NCI-H2029 treated with DMSO at 0.1 percent for 48 hours (cell line): Measurements from ENCODE around the gene LDLRAD3.

Source experiments
- DNase-seq: peaks from one replicate; lab custom pipeline; 2025; lab: John Stamatoyannopoulos, UW

Gene LDLRAD3

DNA sequence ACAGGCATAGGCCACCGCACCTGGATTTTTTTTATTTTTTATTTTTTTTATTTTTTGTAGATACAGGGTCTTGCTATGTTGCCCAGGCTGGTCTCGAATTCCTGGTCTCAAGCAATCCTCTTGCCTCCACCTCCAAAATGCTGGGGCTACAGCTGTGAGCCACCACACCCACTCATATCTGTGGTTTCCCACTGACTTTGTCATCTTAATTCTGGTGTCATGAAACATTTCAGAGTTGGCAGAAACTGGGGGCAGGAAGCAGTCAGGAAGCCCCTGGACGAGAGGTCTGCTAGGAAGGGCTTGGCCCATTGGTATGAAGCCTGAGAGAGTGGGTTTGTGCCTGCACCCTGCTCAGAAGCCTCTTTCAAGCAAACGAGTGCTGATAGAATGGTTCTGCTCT lies 296.3 kb downstream of the LDLRAD3 start:
- DNase-seq, result no peak

DNA sequence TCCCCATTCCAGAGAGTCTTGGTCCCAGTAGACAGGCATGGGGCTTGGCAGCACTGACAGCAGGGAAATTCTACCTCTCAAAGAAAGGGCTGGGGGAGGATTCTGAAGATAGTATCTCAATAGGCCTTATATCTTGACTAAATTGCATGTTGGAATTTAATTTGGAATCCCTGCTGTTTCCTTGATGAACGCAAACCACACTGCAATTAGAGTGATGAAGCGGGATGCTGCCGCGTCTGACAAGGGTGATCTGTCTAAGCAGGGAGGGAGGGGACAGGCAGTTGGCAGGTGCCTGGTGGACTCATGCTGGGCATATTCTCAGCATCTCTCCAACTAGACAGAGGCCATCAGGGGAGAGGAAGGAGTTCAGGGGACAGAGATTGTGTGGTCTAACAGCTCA lies 296.9 kb downstream of the LDLRAD3 start:
- DNase-seq, result no peak

DNA sequence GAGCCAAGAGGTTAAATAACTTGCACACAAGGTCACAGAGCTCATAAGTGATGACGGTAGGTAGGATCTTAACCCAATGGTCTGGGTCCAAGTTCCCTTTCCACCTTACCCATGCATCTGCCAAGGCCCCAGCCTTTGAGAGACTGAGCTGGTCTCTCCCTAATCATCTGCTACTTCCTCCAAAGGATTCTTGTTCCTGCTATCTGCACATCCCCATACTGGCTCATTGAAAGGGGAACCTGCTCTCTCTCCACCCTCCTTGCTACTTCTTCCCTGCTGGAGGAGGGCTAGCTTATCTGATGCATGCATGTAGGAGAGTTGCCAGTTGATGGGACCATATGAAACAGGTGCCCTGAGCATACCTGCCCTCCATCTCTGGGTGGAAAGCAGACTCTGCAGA lies 297.6 kb downstream of the LDLRAD3 start:
- DNase-seq, result no peak

DNA sequence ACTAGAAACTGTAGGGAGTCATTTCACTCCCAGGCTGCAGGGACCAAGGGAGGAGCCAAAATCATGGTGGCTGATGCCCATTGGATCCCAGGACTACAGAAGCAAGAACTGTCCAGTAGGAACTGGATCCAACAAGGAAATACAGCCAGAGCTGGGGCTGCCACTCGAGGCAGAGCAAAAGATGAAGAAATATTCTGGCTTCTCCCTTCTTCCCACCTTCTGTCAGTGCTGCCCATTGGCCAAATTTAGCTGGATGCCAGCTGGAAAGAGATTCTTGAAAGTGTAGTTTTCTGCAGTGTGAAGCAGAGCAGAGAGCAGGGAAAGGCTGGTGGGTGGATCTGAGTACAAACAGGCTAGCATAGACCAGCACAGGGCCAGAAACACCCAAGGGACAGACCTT lies 299.8 kb downstream of the LDLRAD3 start:
- no peak for DNase-seq

DNA sequence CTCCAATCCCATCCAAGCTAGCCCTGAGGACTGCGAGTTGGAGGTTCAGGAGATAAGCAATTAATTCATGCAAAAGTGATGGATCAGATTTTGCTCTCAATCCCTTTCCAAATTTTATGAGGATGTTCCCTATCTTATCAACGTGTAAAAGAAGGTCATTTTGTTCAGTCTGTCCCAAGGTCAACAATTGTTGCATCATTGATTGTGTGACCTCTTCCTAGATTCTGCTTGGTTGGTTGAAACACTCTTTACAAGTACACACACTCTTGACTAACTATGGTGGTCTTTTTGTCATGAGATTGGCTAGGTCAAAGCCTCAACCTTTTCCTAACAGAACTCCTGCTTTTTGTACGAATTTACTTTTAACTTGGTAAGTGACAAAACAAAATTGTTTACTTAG lies 303.6 kb downstream of the LDLRAD3 start:
- no peak for DNase-seq

DNA sequence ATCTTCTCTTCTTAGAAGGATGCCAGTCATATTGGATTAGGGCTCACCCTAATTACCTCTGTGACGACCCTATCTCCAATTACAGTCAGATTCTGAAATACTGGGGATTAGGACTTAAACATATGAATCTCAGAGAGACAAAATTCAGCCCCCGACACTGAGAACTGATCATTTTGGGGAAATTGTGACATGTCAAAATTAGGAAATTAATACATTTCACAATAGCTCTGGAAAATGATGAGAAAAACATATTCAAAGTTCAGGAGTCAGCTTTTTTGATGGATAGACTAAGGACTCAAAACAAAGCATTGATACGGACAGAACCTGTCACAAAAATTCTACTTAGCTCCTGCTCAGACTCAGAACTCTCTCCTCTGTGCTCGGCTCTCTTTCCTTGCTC lies 304.6 kb downstream of the LDLRAD3 start:
- no peak for DNase-seq

DNA sequence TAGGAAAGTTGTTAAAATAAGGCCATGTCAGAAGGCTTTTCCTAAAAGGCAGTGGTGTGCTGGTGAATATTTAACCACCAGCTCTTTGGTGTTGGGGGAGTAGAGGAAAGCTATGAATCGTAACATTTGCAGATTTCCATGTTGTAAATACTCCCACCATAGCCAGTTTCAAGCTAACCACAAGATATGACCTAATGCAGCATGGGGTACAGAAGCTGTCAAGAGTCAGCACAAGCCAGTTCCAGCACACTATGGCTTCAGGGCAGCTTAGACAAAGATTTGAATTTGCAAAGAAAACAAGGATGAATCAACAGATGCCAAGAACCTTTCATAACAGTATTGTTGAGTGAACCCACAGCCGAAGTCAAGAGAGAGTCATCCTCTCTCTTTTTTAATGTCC lies 305.4 kb downstream of the LDLRAD3 start:
- DNase-seq, result no peak

DNA sequence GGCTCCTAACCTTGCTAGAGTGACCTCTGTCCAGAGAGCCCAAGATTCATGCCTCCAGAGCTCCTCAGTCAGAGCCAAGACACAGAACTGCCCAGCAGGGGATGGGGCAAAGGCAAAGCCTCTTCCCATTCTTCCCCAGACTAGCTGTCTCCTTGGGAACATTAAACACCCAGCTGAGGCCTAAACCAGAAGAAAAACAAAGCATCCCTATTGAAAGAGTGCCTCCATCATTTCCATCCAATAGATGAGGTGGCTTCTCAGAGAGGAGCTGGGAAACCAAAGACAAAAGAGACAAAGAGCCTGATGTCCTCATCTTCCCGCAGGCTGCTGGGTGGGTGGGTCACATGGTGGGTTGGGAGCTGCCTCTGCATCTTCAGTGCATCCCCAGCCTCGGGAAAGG lies 308.0 kb downstream of the LDLRAD3 start:
- DNase-seq, result no peak

DNA sequence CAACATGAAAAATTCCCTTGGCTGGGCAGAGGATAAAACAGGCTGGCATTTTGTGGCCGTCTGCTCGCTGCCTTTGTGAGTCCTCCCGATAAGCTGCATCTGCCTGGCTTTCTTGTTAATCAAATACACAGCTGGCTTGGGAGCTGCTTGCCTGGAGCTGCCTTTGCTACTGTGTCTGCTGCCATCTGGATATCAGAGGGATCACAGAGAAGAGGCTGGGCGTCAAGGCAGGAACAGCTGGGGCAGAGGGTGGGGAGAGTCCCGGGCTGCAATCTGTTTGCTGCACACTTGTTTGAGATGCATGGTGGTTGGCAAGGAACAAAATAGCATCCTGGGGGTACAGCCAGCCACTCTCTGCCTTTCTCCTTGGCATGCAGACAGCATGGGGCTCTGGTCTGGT lies 309.4 kb downstream of the LDLRAD3 start:
- no peak for DNase-seq

DNA sequence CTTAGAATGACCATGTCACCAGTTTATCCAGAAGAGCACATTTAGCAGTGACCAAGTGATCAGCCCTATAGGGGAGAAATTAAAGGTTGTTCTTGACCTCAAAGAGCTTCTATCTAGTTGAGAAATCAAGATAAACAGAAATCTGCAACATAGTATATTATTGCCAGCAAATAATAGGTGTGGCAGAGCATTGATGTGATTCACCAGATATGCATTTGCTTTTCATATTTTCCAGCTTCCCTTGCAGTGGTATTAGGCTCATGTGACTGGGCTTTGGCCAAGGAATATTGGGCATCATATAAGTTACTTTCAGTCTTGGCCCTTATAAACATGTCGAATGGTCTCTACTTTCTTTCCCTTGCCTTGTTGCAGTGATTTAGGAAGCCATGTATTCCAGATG lies 310.9 kb downstream of the LDLRAD3 start:
- no peak for DNase-seq

DNA sequence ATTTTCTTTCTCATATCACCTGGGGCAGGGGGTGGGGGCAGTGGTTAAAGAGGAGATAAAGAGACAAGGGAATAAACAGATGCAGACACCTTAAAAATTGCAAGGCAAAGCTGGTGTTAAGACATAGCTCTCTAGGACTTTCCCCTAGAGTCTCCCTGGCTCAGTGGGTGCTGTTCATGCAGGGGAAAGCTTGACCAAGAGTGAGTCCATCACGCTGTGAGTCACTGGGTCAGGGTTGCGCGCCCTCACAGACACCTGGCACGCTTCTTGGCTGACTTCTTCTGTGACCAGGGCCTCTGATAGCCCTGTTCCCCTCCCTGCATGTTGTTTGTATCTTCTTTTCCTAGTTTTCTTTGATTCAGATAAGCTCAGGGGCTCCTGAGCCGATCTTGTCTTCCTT lies 313.5 kb downstream of the LDLRAD3 start:
- no peak for DNase-seq

DNA sequence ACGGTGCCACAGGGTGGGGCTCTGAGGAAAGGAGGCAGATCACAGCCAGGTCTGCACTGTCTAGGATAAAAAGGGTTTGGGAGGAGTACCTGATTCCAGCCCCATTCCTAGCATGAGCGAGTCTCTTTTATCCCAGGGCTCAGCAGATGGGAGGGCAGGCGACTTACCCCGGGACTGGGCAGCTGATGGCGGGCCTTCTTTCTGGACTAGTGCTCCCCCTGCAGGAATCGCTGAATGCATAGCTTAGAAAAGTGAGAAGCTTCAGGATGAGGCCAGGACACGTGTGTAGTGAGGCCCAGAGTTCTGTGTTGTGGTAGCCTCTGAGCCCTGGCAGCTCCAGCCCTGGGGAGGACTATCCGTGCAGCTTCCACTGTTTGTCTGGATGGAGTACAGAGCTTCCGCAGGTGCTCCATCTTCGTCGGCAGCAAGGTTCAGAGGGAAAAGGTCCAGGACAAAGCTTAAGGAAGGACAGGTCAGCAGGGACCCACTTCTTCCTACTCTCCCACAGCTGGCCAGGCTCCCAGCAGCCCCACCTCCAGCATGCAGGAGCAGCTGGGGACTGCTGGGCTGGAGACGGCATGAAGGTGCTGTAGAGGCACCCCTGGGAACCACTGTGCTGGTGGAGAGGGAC lies 315.0 kb downstream of the LDLRAD3 start:
- peak; percentile 33 for DNase-seq

DNA sequence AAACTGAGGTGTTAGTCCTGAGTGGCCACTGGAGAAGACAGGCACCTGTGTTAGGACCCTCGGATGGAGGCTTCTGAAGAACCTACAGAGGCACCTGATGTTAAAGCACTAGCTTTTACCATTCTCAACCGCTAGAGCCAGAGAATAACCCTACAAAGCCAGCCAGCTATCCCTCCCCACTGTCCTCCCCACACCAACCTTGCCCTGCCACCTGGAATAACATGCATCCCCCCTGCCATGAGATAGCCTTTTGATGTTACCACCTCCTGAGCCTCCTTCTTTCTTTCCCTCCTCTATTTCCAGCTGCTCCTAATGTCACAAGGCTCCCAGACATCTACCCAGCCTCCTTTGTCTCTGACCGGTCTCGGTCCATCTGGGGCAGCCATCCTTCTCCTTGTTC lies 317.2 kb downstream of the LDLRAD3 start:
- DNase-seq, result no peak

DNA sequence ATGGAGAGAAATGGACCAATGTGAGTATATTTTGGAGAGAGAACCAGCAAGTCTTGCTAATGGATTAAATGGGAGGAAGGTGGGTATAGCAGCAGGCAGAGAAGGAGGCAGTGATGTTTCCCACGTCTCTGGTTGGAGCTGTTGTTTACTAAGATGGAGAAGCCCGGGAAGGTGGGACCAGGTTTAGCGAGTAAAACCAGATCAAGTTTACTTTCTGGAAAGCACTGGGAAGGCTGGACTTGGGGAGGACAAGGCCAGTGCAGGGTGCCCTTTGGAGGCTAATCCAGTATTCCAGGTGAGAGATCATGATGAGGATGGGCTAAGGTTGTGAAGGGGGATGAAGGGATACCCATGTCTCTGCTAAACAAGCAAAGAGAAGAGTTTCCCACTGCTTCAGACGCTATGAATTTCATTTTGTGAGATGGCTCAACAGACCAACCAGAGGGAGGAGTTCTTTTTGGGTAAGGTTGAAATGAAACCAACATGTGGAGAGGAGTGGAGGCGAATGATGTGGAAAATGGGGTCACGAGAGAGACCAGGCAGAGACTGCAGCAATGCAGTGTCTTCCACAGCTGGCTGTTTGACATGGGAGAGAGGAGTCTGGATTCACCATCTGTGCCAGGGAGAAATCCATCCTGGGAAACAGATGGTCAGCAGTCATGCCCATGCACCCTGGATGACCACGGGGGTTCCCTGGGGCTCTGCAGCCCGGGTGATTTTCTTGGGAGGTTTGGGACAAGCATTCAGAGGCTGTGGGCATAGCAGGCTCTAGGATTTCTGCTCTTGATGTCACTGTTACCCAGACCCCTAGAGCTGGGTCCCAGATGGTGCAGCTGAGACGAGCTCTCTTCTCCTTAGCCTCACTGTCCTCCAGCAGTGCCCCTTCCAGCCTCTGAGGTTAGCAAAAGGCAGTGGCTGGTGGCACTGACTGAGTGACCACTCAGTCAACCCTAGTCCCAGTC lies 320.4 kb downstream of the LDLRAD3 start:
- DNase-seq, result no peak

DNA sequence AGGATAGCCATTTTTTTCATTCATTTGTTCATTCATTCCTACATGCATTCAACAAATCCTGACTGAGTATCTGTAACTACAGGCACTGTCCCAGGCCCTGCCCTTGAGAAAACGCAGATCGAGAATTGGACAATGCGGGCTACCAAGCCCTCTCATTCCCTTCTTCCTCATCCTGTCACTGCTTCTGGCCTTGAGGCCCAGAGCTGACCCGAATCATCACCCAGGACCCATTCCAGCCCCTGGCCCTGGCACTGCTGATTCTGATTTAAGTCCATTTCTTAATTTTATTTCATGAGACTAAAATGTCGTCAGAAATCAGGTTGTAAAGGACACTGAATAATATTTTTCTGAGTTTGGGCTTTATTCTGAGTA lies 321.1 kb downstream of the LDLRAD3 start:
- DNase-seq, result no peak

DNA sequence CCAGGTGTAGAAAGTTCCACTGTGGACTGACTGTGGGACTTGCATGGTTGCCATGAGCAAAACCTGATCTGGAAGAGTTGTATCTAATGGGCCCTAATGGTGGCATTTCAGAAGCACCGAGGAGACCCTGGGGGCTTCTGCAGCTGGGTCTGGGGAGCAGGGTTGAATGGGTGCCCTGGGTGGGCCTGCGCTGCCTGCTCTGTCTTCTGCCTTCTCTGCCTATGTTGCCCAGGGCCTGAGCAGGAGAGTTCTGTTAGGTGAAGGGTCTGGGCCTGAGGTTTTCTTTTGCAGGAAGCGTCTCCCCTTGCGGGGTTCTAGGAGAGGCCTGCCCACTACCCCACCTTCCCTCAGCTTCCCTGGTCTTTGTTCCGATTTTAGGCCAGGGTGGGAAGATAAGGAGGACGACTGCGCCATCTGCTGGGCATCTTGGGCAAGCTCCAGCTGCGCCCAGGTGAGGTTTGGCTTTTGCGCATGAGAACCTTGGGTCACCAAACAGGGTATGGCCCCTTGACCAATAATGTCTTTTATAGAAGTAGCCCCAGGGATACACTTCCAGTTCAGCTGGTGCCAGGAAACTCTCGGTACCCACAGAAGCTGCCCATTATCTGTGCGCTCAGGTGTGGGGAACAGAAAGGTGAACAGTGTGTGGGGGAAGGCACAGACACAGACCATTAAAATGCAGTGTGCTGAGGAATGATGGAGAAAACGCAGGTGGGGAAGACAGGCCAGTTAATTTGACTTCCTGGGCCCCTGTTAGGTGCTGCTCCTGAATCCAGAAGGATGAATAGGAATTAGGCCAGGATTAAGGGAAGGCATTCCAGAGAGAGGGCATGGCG lies 322.1 kb downstream of the LDLRAD3 start:
- DNase-seq, result peak; percentile 24

DNA sequence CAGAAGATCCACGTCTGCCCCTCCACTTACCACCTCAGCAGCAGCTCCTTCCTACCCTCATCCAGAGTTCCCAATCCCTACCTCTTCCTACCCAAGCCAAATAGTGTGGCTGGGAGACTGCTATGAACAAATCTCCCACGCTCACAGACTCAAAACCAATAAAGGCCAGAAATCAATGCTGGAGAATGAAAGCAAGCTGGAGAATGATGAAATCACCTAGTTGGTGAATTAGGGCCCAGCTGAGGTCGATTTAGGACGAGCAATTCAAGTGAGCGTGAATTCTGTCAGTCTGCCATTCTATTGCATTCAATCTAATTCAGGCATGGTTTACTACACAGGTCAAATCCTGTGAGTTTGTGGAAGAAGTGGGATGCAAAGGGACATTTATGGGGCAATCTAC lies 322.9 kb downstream of the LDLRAD3 start:
- no peak for DNase-seq

DNA sequence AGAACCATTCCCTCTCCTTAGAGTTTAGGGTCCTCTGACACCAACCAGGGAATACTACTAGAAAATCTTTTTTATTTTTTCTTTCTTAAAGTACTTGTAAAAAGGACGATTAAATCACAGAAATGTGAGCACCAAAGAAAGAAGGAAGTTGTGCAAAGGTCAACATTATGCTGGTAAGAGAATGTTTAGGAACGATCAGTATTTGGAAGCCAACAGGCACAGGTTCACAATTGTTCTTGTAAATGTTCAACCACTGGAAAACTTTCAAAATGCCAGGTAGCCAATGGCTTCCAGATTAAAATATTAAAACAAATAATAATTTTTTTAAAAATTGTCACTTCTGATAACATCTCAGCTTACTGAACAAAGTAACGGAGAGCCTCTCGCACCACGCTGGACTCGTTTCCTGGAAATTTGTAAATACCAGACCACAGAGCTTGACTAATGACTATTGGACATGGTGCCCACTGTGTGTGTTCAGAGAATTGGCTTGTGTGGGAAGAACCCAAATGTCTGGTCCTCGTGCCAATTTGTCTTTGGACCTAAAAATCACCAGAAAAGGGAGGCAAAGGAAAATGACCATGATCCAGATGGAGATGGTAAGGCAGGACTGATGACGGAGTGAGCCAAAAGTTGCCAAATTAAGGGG lies 324.6 kb downstream of the LDLRAD3 start:
- no peak for DNase-seq

DNA sequence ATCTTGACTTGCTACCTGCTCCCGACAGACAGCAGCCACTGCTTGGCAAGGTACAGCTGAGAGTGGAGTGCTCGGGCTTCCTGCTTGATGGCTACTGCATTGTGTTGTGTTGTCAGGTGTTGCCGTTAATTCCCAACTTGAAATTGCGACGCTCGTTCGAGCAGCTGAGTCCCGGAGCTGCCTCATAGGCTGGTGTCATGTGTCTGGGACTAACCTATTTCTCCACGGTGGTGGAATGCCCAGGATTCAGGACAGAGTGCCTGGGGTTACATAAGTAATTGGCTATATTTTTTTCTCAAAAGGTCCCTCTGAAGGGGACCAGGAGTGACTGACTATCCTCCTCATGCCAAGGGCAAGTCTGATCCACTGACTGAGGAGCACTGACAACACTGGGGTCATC lies 326.8 kb downstream of the LDLRAD3 start:
- DNase-seq, result peak; percentile 24

DNA sequence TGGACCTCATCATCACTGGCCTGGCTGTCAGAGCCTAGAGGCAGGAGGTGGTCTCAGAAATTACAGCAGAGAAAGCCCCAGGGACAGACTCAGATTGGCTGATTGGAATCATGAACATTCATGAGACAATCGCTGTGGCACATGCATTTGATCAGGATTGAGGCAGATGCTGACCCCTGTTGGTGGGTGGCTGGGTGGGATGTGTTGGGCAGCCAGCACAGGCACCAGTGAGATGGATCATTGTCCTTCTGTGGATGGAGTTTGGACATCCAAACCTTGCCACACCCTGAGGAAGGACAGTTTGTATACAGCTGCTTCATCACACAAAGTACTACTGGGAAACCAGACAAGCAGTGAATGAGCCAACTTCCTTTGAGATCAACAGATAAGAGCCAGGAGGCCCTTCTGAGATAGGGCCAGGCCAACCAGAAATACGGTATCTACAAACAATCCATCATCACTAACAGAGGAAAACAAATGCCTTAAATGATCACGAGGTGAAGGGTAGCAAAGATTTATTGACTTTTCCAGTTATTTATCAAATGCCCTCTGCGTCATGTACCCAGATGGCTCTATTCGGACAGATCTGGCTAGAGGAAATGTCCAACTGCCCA lies 328.0 kb downstream of the LDLRAD3 start:
- no peak for DNase-seq

DNA sequence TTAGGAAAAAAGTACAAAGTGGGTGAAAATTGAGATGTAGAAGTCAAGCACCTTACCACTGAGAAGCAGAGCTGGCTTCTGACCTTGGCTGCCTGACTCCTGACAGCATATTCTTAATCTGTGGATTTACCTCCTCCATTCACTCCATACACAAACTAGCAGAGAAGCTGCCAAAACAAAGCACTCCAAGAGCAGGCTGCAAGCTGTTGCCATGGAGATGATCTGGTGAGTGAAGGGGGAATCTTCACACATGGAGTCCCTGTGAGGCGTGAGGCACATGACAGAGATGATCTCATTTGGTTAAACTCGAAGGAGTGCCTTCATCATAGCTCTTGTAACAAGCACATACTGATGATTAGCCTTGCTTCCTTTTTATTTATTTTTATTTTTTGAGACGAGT lies 329.2 kb downstream of the LDLRAD3 start:
- DNase-seq, result peak; percentile 94

DNA sequence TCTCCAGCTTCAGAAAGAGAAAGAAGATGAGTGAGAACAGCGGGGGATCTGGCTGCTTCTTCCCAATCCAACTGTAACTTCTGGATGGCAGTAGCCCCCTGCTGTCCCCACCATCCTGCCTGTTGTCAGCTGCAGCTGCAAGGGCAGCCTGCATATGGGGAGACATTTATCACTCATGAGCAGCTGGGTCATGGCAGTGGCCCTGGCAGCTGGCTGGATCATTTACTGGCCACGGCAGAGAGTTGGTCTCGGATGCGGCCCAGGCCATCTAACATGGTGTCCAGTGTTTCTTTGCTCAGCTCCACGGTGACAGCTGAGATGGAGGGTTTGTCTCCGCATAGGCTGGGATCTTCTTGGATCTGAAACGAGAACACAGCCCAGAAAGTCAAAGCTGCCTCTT lies 330.6 kb downstream of the LDLRAD3 start:
- no peak for DNase-seq
